Gastrocnemius medialis (tissue), 4 donors: ENCODE results near the gene ATF7.

Source experiments
- POLR2A ChIP-seq, 2 donors: fragments of 450-650 bp; IDR thresholded peaks; one replicate each; pipeline ENCODE4 v1.6.1; 2017; ENCODE audit warnings: antibody characterized with exemption in 2 of 2, mild to moderate bottlenecking in 2 of 2, moderate library complexity in 2 of 2
- TF ChIP-seq, protein P1 (sequence below), 5 experiments: fragments of 450-650 bp in 3 of 5; fragments of 200-600 bp in 2 of 5; sonication (generic) in 2 of 5; IDR thresholded peaks in 4 of 5; conservative IDR thresholded peaks in 1 of 5; 1 replicate in 4 of 5; 2 replicates in 1 of 5; pipeline ENCODE4 v1.5.1; 2016 to 2019; ENCODE audit warnings: antibody characterized with exemption in 5 of 5, mild to moderate bottlenecking in 3 of 5, moderate library complexity in 3 of 5

DNA sequence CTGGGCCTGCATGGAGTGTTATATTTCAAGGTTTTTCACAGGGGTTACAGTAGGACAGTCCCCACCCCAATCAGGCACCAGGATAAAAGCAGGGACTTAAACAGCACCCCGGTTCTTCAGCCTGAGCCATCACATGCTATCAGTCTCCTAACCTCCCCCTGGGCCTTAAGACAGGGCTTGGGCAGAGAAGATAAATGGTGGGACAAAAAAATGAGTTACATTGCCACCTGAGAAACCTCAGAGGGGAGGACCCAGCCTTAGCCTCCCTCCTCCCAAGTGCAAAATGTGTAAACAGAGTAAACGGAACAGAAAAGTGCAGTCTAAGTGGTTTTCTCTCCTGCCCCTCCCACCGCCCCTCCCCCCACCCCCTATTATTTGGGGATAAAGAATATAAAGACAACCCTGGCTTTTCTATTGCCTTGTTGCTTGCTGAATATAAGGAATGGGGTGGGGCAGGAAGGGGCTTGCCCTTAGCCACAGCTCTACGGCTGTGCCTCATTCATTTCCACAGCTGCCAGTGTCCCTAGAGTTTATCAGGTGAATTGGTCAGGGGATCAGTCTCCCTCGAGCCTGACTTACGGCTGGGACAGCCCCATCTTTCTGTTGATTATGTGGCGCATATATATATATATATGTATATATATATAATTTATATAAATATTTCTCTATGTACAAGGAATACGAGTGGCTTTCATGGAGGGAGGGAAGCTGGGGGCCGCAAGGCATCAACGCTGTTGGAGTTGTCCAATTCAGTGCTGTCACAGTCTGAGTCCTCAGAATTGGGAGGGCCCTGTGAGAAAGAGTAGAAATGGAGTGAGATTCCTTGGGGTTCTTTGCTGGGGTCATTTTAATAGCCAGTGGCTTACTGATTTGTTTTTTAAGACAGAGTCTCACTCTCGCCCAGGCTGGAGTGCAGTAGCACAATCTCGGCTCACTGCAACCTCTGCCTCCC is 145.4 kb downstream of the ATF7 start:
- TF ChIP-seq, protein P1, sequence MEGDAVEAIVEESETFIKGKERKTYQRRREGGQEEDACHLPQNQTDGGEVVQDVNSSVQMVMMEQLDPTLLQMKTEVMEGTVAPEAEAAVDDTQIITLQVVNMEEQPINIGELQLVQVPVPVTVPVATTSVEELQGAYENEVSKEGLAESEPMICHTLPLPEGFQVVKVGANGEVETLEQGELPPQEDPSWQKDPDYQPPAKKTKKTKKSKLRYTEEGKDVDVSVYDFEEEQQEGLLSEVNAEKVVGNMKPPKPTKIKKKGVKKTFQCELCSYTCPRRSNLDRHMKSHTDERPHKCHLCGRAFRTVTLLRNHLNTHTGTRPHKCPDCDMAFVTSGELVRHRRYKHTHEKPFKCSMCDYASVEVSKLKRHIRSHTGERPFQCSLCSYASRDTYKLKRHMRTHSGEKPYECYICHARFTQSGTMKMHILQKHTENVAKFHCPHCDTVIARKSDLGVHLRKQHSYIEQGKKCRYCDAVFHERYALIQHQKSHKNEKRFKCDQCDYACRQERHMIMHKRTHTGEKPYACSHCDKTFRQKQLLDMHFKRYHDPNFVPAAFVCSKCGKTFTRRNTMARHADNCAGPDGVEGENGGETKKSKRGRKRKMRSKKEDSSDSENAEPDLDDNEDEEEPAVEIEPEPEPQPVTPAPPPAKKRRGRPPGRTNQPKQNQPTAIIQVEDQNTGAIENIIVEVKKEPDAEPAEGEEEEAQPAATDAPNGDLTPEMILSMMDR (IDR thresholded peaks at IDR 0.05 in 4 of 5, conservative IDR thresholded peaks at IDR 0.05 in 1 of 5), result no peak
- no peak for TF ChIP-seq POLR2A (IDR thresholded peaks at IDR 0.05)
